HuH-7.5 (cell line): Measurements from ENCODE around the gene CHD5.

Experiments used
- DNase-seq: peaks from one replicate; pipeline ENCODE4 v3.0.0; 2011; ENCODE audit warnings: low spot score

Gene CHD5

GRCh38 chr1:6152181-6152580 lies 27.9 kb downstream of the CHD5 start:
- DNase-seq, result no peak

- DNase-seq, result no peak
These were observed 28.8 kb downstream of the CHD5 start for GRCh38 chr1:6151291-6151822.

GRCh38 chr1:6150006-6150938 lies 29.8 kb downstream of the CHD5 start:
- DNase-seq, result no peak

- no peak for DNase-seq
These were observed 30.5 kb downstream of the CHD5 start for GRCh38 chr1:6149597-6149996.

- no peak for DNase-seq
These were observed 31.5 kb downstream of the CHD5 start for GRCh38 chr1:6148497-6149241.

- DNase-seq, result no peak
These were observed 34.2 kb downstream of the CHD5 start for GRCh38 chr1:6145864-6146410.

- no peak for DNase-seq
These were observed 34.7 kb downstream of the CHD5 start for GRCh38 chr1:6145396-6145750.

- DNase-seq, result no peak
These were observed 35.3 kb downstream of the CHD5 start for GRCh38 chr1:6144647-6145395.

- no peak for DNase-seq
These were observed 35.9 kb downstream of the CHD5 start for GRCh38 chr1:6144175-6144574.

- DNase-seq, result no peak
These were observed 36.7 kb downstream of the CHD5 start for GRCh38 chr1:6143395-6143794.

GRCh38 chr1:6142734-6143133 lies 37.4 kb downstream of the CHD5 start:
- no peak for DNase-seq

- DNase-seq, result no peak
These were observed 38.0 kb downstream of the CHD5 start for GRCh38 chr1:6142036-6142621.

GRCh38 chr1:6141592-6141991 lies 38.5 kb downstream of the CHD5 start:
- no peak for DNase-seq

- DNase-seq, result no peak
These were observed 39.7 kb downstream of the CHD5 start for GRCh38 chr1:6140413-6140812.

- DNase-seq, result no peak
These were observed 42.4 kb downstream of the CHD5 start for GRCh38 chr1:6137758-6138157.

GRCh38 chr1:6136516-6137220 lies 43.5 kb downstream of the CHD5 start:
- no peak for DNase-seq

- no peak for DNase-seq
These were observed 45.2 kb downstream of the CHD5 start for GRCh38 chr1:6134741-6135510.

- no peak for DNase-seq
These were observed 45.9 kb downstream of the CHD5 start for GRCh38 chr1:6134206-6134605.

- no peak for DNase-seq
These were observed 46.8 kb downstream of the CHD5 start for GRCh38 chr1:6133146-6133895.
